Panc1 (cell line): ENCODE results near the gene CDC5L. TPM values are rescaled to one million over a fixed set of nuclear protein-coding genes. Genes with fewer than 3 reads are reported as not detected.

Experiments
- ATAC-seq: fragments of 200-7000 bp; cut with Tn5 transposase; 2 replicates; pipeline ENCODE4 v1.9.1; 2020; ENCODE audit warnings: mild to moderate bottlenecking, moderate library complexity
- BruUV-seq: library from RNA; stranded (reverse); fragments of 400-500 nt; replicated peaks from 2 replicates; lab custom pipeline; 2021; lab: Mats Ljungman, UMichigan
- CTCF ChIA-PET: fragments of 300-600 bp; sonication (Branson Sonifier 250); formaldehyde crosslinking; loops from one replicate; lab custom pipeline; 2022; ENCODE audit warnings: antibody characterized with exemption; lab: Charles Lee
- POLR2A ChIA-PET: fragments of 300-600 bp; sonication (Branson Sonifier 250); formaldehyde crosslinking; loops from one replicate; lab custom pipeline; 2022; ENCODE audit warnings: antibody characterized with exemption; lab: Charles Lee
- DNase-seq: peaks from one replicate; pipeline ENCODE4 v3.0.0-alpha.2; 2010; ENCODE audit warnings: low read depth, low spot score
- H3K27ac ChIP-seq: 2 replicates; pipeline ENCODE4 v1.5.1; 2011; ENCODE audit warnings: mild to moderate bottlenecking, low read length, inconsistent platforms
- H3K27me3 ChIP-seq: fragments of 200-500 bp; sonication (Bioruptor generic); 2 replicates; pipeline ENCODE4 v1.6.0; 2014; ENCODE audit warnings: low read length, inconsistent platforms; ENCODE audit not compliant: control insufficient read depth, insufficient read depth
- H3K36me3 ChIP-seq: fragments of 200-500 bp; sonication (Bioruptor generic); 2 replicates; pipeline ENCODE4 v1.5.1; 2014; ENCODE audit warnings: inconsistent platforms, mild to moderate bottlenecking, low read length, moderate library complexity; ENCODE audit not compliant: control insufficient read depth, insufficient read depth
- H3K4me1 ChIP-seq: 2 replicates; pipeline ENCODE4 v1.5.1; 2011; ENCODE audit warnings: inconsistent platforms, mild to moderate bottlenecking, low read length, moderate library complexity; ENCODE audit not compliant: control insufficient read depth, insufficient read depth
- H3K4me3 ChIP-seq, 2 experiments: 2 replicates each; pipeline ENCODE4 v1.5.1; 2011 to 2012; ENCODE audit warnings: low read depth in 2 of 2, low read length in 2 of 2, mild to moderate bottlenecking in 2 of 2, inconsistent platforms in 1 of 2, moderate library complexity in 1 of 2
- H3K9me3 ChIP-seq: fragments of 200-500 bp; sonication (Bioruptor generic); 2 replicates; pipeline ENCODE4 v1.5.1; 2014; ENCODE audit warnings: low read depth, mild to moderate bottlenecking, inconsistent platforms, low read length, moderate library complexity; ENCODE audit not compliant: control insufficient read depth, insufficient read depth
- POLR2AphosphoS5 ChIP-seq: IDR thresholded peaks from 2 replicates; pipeline ENCODE4 v1.6.1; 2012; ENCODE audit warnings: mild to moderate bottlenecking, low read depth, low read length, moderate library complexity
- SIN3A ChIP-seq: IDR thresholded peaks from 2 replicates; pipeline ENCODE4 v1.6.1; 2012; ENCODE audit warnings: low read depth, mild to moderate bottlenecking, low read length, moderate library complexity, borderline replicate concordance; ENCODE audit not compliant: insufficient read depth
- TCF7L2 ChIP-seq: IDR thresholded peaks from 2 replicates; pipeline ENCODE4 v1.6.1; 2011; ENCODE audit warnings: mild to moderate bottlenecking, low read depth, low read length, inconsistent platforms
- in situ Hi-C: cut with HindIII; loops from 2 replicates; pipeline ENCODE4 v1.10.0; 2016; ENCODE audit warnings: low sequenced_read_pairs, low pct_unique_long_range_greater_than_20kb
- intact Hi-C: fragments of 100-400 bp; cut with micrococcal nuclease; formaldehyde crosslinking; loops from one replicate; pipeline ENCODE4 v1.10.0; 2022; ENCODE audit not compliant: unreplicated experiment
- total RNA-seq: library from RNA; stranded (reverse); gene quantifications from one replicate; pipeline ENCODE4 v1.2.1, GENCODE V29; 2021; ENCODE audit not compliant: unreplicated experiment
- TF ChIP-seq, protein P1 (sequence below): fragments of 450-650 bp; IDR thresholded peaks from 2 replicates; pipeline ENCODE4 v1.5.1; 2017; ENCODE audit warnings: mild to moderate bottlenecking
- TF ChIP-seq, protein P2 (sequence below), 2 experiments: IDR thresholded peaks; 2 replicates each; pipeline ENCODE4 v1.6.1; 2011 to 2012; ENCODE audit warnings: low read depth in 2 of 2, control low read depth in 1 of 2, low read length in 1 of 2, mild to moderate bottlenecking in 1 of 2, moderate library complexity in 1 of 2; ENCODE audit not compliant: insufficient read depth in 1 of 2

CDC5L gene
- total RNA-seq, 1 experiment from 2014 or later: 23.3 TPM

DNA sequence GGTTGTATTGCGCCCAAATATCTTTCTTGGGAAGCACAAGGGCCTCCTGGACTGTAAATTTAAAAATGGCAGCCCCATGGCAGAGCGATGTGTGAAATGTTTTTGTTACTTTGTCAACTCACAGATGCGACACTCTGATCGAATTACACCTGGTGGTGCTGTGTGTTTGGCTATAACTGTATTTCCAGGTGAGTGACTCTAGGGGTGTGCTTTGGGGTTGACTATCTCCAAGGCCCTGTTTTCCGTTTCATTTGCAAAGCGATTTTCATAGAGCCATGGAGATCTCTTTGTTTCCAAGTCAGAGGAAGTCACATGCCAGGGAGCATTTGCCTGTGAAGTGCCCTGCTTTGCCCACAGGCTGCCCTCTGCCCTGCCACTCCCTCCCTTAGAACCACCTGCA is 93.5 kb downstream of the CDC5L start:
- no TSS peak for BruUV-seq
- no peaks in the 10 kb centered on the region for H3K36me3 ChIP-seq
- in situ Hi-C loops (no loop called here), intact Hi-C loops (no loop called here)
- no peak for DNase-seq
- ChIA-PET CTCF (no interaction called here), POLR2A (no interaction called here)
- no peak overlapping the region for H3K4me3 ChIP-seq
- H3K27ac ChIP-seq: no peak overlapping the region
- no peaks in the 10 kb centered on the region for H3K4me1 ChIP-seq
- ATAC-seq: no peak
- TF ChIP-seq POLR2AphosphoS5 (no peak), SIN3A (no peak), TCF7L2 (no peak)
- TF ChIP-seq, protein P1, sequence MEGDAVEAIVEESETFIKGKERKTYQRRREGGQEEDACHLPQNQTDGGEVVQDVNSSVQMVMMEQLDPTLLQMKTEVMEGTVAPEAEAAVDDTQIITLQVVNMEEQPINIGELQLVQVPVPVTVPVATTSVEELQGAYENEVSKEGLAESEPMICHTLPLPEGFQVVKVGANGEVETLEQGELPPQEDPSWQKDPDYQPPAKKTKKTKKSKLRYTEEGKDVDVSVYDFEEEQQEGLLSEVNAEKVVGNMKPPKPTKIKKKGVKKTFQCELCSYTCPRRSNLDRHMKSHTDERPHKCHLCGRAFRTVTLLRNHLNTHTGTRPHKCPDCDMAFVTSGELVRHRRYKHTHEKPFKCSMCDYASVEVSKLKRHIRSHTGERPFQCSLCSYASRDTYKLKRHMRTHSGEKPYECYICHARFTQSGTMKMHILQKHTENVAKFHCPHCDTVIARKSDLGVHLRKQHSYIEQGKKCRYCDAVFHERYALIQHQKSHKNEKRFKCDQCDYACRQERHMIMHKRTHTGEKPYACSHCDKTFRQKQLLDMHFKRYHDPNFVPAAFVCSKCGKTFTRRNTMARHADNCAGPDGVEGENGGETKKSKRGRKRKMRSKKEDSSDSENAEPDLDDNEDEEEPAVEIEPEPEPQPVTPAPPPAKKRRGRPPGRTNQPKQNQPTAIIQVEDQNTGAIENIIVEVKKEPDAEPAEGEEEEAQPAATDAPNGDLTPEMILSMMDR: no peak
- TF ChIP-seq, protein P2, sequence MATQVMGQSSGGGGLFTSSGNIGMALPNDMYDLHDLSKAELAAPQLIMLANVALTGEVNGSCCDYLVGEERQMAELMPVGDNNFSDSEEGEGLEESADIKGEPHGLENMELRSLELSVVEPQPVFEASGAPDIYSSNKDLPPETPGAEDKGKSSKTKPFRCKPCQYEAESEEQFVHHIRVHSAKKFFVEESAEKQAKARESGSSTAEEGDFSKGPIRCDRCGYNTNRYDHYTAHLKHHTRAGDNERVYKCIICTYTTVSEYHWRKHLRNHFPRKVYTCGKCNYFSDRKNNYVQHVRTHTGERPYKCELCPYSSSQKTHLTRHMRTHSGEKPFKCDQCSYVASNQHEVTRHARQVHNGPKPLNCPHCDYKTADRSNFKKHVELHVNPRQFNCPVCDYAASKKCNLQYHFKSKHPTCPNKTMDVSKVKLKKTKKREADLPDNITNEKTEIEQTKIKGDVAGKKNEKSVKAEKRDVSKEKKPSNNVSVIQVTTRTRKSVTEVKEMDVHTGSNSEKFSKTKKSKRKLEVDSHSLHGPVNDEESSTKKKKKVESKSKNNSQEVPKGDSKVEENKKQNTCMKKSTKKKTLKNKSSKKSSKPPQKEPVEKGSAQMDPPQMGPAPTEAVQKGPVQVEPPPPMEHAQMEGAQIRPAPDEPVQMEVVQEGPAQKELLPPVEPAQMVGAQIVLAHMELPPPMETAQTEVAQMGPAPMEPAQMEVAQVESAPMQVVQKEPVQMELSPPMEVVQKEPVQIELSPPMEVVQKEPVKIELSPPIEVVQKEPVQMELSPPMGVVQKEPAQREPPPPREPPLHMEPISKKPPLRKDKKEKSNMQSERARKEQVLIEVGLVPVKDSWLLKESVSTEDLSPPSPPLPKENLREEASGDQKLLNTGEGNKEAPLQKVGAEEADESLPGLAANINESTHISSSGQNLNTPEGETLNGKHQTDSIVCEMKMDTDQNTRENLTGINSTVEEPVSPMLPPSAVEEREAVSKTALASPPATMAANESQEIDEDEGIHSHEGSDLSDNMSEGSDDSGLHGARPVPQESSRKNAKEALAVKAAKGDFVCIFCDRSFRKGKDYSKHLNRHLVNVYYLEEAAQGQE (IDR thresholded peaks at IDR 0.05; ENCODE audit: insufficient read depth in 1 of 2, low read depth in 2 of 2, low read length in 1 of 2): no peak
- no peaks in the 10 kb centered on the region for H3K27me3 ChIP-seq
- H3K9me3 ChIP-seq: no peaks in the 10 kb centered on the region

DNA sequence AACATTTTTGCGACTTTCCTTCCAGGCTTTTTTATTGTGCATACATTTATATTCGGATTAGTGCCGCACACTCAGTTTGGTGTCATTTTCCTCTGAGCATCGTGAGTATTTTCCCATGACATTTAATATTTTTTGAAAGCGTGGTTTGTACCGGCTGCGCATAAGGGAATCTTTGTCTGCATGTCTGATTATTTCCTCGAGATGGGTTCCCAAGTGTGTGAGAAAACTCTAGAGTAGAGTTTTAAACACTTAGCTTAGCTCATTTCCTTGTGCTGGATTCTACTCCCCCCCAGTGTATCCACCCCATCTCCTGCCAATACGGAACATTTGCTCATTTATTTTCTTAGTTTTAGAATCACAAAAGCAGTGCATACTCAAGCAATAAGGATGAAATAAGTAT is 94.3 kb downstream of the CDC5L start:
- Histone ChIP-seq H3K27ac (no peak overlapping the region), H3K4me3 (no peak overlapping the region), H3K9me3 (no peaks in the 10 kb centered on the region), H3K36me3 (no peaks in the 10 kb centered on the region), H3K4me1 (no peaks in the 10 kb centered on the region), H3K27me3 (no peaks in the 10 kb centered on the region)
- ChIA-PET POLR2A (no interaction called here), CTCF (no interaction called here)
- no peak for DNase-seq
- in situ Hi-C loops (no loop called here), intact Hi-C loops (no loop called here)
- no TSS peak for BruUV-seq
- TF ChIP-seq TCF7L2 (no peak), POLR2AphosphoS5 (no peak), SIN3A (no peak)
- TF ChIP-seq, protein P1: no peak
- TF ChIP-seq, protein P2 (IDR thresholded peaks at IDR 0.05; ENCODE audit: insufficient read depth in 1 of 2, low read depth in 2 of 2, low read length in 1 of 2): no peak
- ATAC-seq: no peak
